Fibroblast of lung (primary cell): ENCODE data around the gene CLCF1. TPM values are rescaled to one million over a fixed set of nuclear protein-coding genes. Genes with fewer than 3 reads are reported as not detected.

ENCODE experiments used
- DNase-seq, 2 donors: peaks; one replicate each; pipeline versions ENCODE4 v3.0.0 to v3.0.0-alpha.2; 2010; ENCODE audit warnings: low read depth in 2 of 2
- H2AFZ ChIP-seq: 2 replicates; pipeline ENCODE4 v1.5.1; 2012; ENCODE audit warnings: low read length, control low read depth, inconsistent platforms
- H3K27ac ChIP-seq: 2 replicates; pipeline ENCODE4 v1.5.1; 2011; ENCODE audit warnings: low read length, control low read depth; ENCODE audit not compliant: insufficient read depth
- H3K27me3 ChIP-seq: 2 replicates; pipeline ENCODE4 v1.5.1; 2011; ENCODE audit warnings: mild to moderate bottlenecking, low read length; ENCODE audit not compliant: control insufficient read depth, insufficient read depth
- H3K36me3 ChIP-seq: 2 replicates; pipeline ENCODE4 v1.5.1; 2011; ENCODE audit warnings: low read length; ENCODE audit not compliant: control insufficient read depth, insufficient read depth
- H3K4me1 ChIP-seq: 2 replicates; pipeline ENCODE4 v1.5.1; 2011; ENCODE audit warnings: low read length; ENCODE audit not compliant: control insufficient read depth, insufficient read depth; ENCODE audit errors: extremely low read depth
- H3K4me2 ChIP-seq: 2 replicates; pipeline ENCODE4 v1.5.1; 2011; ENCODE audit warnings: low read length, control low read depth; ENCODE audit not compliant: insufficient read depth; ENCODE audit errors: extremely low read depth
- H3K4me3 ChIP-seq, 4 experiments: fragments of 200-600 bp in 1 of 4; sonication (generic) in 1 of 4; replicated peaks in 1 of 4; 2 replicates each; pipeline ENCODE4 v1.5.1; 2011 to 2016; ENCODE audit warnings: low read length in 4 of 4, low read depth in 3 of 4, mild to moderate bottlenecking in 3 of 4, control low read depth in 2 of 4, inconsistent platforms in 1 of 4, mixed read lengths in 1 of 4; ENCODE audit not compliant: insufficient read depth in 1 of 4; ENCODE audit errors: control extremely low read depth in 1 of 4
- H3K79me2 ChIP-seq: 2 replicates; pipeline ENCODE4 v1.5.1; 2012; ENCODE audit warnings: mild to moderate bottlenecking, low read length, inconsistent platforms; ENCODE audit not compliant: control insufficient read depth, insufficient read depth
- H3K9ac ChIP-seq: 2 replicates; pipeline ENCODE4 v1.5.1; 2011; ENCODE audit warnings: mild to moderate bottlenecking, low read length, control low read depth; ENCODE audit not compliant: insufficient read depth
- H3K9me3 ChIP-seq: 2 replicates; pipeline ENCODE4 v1.5.1; 2012; ENCODE audit warnings: low read depth, low read length; ENCODE audit not compliant: control insufficient read depth, insufficient read depth
- H4K20me1 ChIP-seq: 2 replicates; pipeline ENCODE4 v1.5.1; 2011; ENCODE audit warnings: low read length; ENCODE audit not compliant: control insufficient read depth, insufficient read depth; ENCODE audit errors: extremely low read depth
- EZH2 ChIP-seq: IDR thresholded peaks from 2 replicates; pipeline ENCODE4 v1.5.1; 2012; ENCODE audit warnings: low read length, control low read depth, mild to moderate bottlenecking; ENCODE audit errors: missing control alignments
- polyA plus RNA-seq, 2 donors: library from polyadenylated mRNA; depleted of rRNA in 1 of 2; stranded (reverse) in 1 of 2; unstranded in 1 of 2; fragments of >200 nt; gene quantifications; 2 replicates each; pipeline ENCODE4 v1.2.1, GENCODE V29; 2011 to 2012; ENCODE audit warnings: missing spikeins in 1 of 2
- total RNA-seq: library from RNA; depleted of rRNA; stranded (reverse); fragments of >200 nt; gene quantifications from 2 replicates; pipeline ENCODE4 v1.2.1, GENCODE V29; 2014
- TF ChIP-seq, protein P1 (sequence below), 2 donors: IDR thresholded peaks in 1 of 2; conservative IDR thresholded peaks in 1 of 2; 1 replicate in 1 of 2; 2 replicates in 1 of 2; pipeline ENCODE4 v1.5.1; 2011 to 2012; ENCODE audit warnings: low read length in 2 of 2, control low read depth in 1 of 2, inconsistent platforms in 1 of 2, low read depth in 1 of 2, mild to moderate bottlenecking in 1 of 2

The CLCF1 gene
- total and polyA plus RNA-seq, 2 donors (not counting 1 experiment from before 2014, with no cell fraction given) = 2.3 to 6.0 TPM

GRCh38 chr11:67373648-67374570 is 511 bp upstream of the CLCF1 start:
- Histone ChIP-seq H3K9ac (peak overlapping the region; percentile 93), H3K27ac (peak overlapping the region; percentile 97), H3K4me2 (peak overlapping the region; percentile 55), H3K27me3 (no peaks in the 10 kb centered on the region), H2AFZ (no peak overlapping the region), H3K4me3 (peak overlapping the region; percentile 35 to 74 (median 64)), H3K4me1 (peaks cover 44% of the 10 kb centered on the region), H3K36me3 (no peaks in the 10 kb centered on the region), H4K20me1 (no peaks in the 10 kb centered on the region), H3K79me2 (peaks cover 29% of the 10 kb centered on the region), H3K9me3 (no peaks in the 10 kb centered on the region)
- DNase-seq = peak; percentile 98 to 99
- TF ChIP-seq, protein P1, sequence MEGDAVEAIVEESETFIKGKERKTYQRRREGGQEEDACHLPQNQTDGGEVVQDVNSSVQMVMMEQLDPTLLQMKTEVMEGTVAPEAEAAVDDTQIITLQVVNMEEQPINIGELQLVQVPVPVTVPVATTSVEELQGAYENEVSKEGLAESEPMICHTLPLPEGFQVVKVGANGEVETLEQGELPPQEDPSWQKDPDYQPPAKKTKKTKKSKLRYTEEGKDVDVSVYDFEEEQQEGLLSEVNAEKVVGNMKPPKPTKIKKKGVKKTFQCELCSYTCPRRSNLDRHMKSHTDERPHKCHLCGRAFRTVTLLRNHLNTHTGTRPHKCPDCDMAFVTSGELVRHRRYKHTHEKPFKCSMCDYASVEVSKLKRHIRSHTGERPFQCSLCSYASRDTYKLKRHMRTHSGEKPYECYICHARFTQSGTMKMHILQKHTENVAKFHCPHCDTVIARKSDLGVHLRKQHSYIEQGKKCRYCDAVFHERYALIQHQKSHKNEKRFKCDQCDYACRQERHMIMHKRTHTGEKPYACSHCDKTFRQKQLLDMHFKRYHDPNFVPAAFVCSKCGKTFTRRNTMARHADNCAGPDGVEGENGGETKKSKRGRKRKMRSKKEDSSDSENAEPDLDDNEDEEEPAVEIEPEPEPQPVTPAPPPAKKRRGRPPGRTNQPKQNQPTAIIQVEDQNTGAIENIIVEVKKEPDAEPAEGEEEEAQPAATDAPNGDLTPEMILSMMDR (conservative IDR thresholded peaks at IDR 0.05 in 1 of 2, IDR thresholded peaks at IDR 0.05 in 1 of 2; ENCODE audit: low read depth in 1 of 2, low read length in 2 of 2) = peak; percentile 33 to 45
- no peak for TF ChIP-seq EZH2

GRCh38 chr11:67372321-67372992 is 941 bp downstream of the CLCF1 start:
- Histone ChIP-seq H3K9me3 (no peaks in the 10 kb centered on the region), H2AFZ (no peak overlapping the region), H3K4me2 (peak overlapping the region; percentile 83), H3K27ac (peak overlapping the region; percentile 97), H3K4me3 (peak overlapping the region; percentile 42 to 74 (median 58)), H3K27me3 (no peaks in the 10 kb centered on the region), H3K79me2 (peaks cover 32% of the 10 kb centered on the region), H4K20me1 (no peaks in the 10 kb centered on the region), H3K9ac (peak overlapping the region; percentile 93), H3K36me3 (no peaks in the 10 kb centered on the region), H3K4me1 (peaks cover 47% of the 10 kb centered on the region)
- DNase-seq = no peak
- TF ChIP-seq EZH2 = no peak
- TF ChIP-seq, protein P1 (conservative IDR thresholded peaks at IDR 0.05 in 1 of 2, IDR thresholded peaks at IDR 0.05 in 1 of 2; ENCODE audit: low read depth in 1 of 2, low read length in 2 of 2) = no peak

- H3K4me3 ChIP-seq = peak overlapping the region; percentile 42 to 74 (median 56)
- no peaks in the 10 kb centered on the region for H3K27me3 ChIP-seq
- H4K20me1 ChIP-seq = no peaks in the 10 kb centered on the region
- H3K4me1 ChIP-seq = peaks cover 52% of the 10 kb centered on the region
- no peak for DNase-seq
- H3K9ac ChIP-seq = peak overlapping the region; percentile 53
- peaks cover 34% of the 10 kb centered on the region for H3K79me2 ChIP-seq
- H3K4me2 ChIP-seq = peak overlapping the region; percentile 83
- no peak overlapping the region for H2AFZ ChIP-seq
- TF ChIP-seq, protein P1 (conservative IDR thresholded peaks at IDR 0.05 in 1 of 2, IDR thresholded peaks at IDR 0.05 in 1 of 2; ENCODE audit: low read depth in 1 of 2, low read length in 2 of 2) = no peak
- TF ChIP-seq EZH2 = no peak
- peak overlapping the region; percentile 23 for H3K27ac ChIP-seq
- no peaks in the 10 kb centered on the region for H3K9me3 ChIP-seq
- peaks cover 2% of the 10 kb centered on the region for H3K36me3 ChIP-seq
Observed at GRCh38 chr11:67371911-67372320, 1.5 kb downstream of the CLCF1 start.
